K562 treated with DMSO at 1 percent for 12 hours (cell line): Measurements from ENCODE around the gene AGBL4. TPM values are rescaled to one million over a fixed set of nuclear protein-coding genes. Genes with fewer than 3 reads are reported as not detected.

ENCODE experiments used
- total RNA-seq: library from RNA; unstranded; fragments of 300-600 nt; gene quantifications from 2 replicates; pipeline ENCODE4 v1.2.3, GENCODE V29; 2022; ENCODE audit not compliant: insufficient read depth

Gene AGBL4
- total RNA-seq: not detected in 2 replicates

GRCh38 chr1:50023292-50024159, at the start of gene AGBL4:
Gene AGBL4 (minus strand): TSS chr1:50023954.

GRCh38 chr1:48776393-48777218, 1247.1 kb downstream of the AGBL4 start, which contains the start of gene BEND5:
Gene BEND5 (minus strand): TSS chr1:48776891. CDS start chr1:48776831, 60 bp downstream.

Other genes with a start within 250 kb of the AGBL4 start
- not detected in 2 replicates for gene ELAVL4, start 85.0 kb upstream of the AGBL4 start, total RNA-seq